Measurements from ENCODE around the gene R3HDM2.

GRCh38 chr12:57476993-57477709, 46.3 kb upstream of the R3HDM2 start:
- TF ChIP-seq CTCF (conservative IDR thresholded peaks at IDR 0.05; ENCODE audit: low read length) (no peak), EZH2phosphoT487 (IDR thresholded peaks at IDR 0.05; ENCODE audit: borderline replicate concordance) (no peak)
